Subcutaneous adipose tissue (tissue), 4 donors: ENCODE results near the gene RAD51B. TPM values are rescaled to one million over a fixed set of nuclear protein-coding genes. Genes with fewer than 3 reads are reported as not detected.

Experiments used
- total RNA-seq, 4 donors: library from RNA; depleted of rRNA; stranded (reverse); fragments of >200 nt; gene quantifications; one replicate each; pipeline ENCODE4 v1.1.0, GENCODE V29; 2016
- TF ChIP-seq, protein P1 (sequence below): fragments of 450-650 bp; IDR thresholded peaks from one replicate; pipeline ENCODE4 v1.5.1; 2016; ENCODE audit warnings: low read depth, mild to moderate bottlenecking, control low read depth, antibody characterized with exemption, moderate library complexity

Gene RAD51B
- total RNA-seq, 4 donors from 2014 or later, result 9.7 to 24.1 (median 16.7) TPM

GRCh38 chr14:68165274-68165843, 345.8 kb downstream of the RAD51B start:
- TF ChIP-seq, protein P1, sequence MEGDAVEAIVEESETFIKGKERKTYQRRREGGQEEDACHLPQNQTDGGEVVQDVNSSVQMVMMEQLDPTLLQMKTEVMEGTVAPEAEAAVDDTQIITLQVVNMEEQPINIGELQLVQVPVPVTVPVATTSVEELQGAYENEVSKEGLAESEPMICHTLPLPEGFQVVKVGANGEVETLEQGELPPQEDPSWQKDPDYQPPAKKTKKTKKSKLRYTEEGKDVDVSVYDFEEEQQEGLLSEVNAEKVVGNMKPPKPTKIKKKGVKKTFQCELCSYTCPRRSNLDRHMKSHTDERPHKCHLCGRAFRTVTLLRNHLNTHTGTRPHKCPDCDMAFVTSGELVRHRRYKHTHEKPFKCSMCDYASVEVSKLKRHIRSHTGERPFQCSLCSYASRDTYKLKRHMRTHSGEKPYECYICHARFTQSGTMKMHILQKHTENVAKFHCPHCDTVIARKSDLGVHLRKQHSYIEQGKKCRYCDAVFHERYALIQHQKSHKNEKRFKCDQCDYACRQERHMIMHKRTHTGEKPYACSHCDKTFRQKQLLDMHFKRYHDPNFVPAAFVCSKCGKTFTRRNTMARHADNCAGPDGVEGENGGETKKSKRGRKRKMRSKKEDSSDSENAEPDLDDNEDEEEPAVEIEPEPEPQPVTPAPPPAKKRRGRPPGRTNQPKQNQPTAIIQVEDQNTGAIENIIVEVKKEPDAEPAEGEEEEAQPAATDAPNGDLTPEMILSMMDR, result no peak

GRCh38 chr14:68166731-68167382, 347.3 kb downstream of the RAD51B start:
- TF ChIP-seq, protein P1, result no peak

DNA sequence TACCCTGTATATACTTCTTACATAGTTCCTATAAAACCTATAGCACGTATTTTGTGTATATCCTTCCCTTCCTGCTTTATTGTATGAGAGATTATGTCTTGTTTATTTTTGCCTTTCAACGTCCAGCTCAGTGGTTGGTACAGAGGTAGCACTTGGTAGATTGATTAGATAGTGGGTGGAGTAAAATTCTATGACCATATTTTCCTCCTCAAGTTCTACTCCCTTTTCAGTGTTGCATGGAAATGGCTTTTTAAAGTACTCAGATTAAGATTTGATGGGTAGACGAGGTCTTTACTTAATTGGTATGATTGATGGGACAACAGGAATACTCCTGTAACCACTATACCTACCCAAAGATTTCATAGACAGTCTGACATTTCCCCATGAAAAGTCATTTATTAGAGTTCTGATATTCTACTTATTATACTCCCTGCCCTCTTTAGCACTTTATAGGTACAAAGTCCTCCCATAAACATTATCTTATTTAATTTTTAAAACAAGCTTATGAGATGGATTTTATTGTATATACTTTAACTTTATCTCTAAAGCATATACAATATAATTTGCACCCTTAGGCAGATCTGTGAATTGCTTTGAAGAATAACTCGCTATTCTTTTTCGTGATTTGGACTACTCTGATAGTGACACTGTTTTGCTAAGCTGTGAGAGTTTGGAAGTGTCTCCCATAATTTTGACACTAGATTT, 348.0 kb downstream of the RAD51B start:
- TF ChIP-seq, protein P1, result no peak

GRCh38 chr14:68168460-68169109, 349.0 kb downstream of the RAD51B start:
- TF ChIP-seq, protein P1, result no peak

DNA sequence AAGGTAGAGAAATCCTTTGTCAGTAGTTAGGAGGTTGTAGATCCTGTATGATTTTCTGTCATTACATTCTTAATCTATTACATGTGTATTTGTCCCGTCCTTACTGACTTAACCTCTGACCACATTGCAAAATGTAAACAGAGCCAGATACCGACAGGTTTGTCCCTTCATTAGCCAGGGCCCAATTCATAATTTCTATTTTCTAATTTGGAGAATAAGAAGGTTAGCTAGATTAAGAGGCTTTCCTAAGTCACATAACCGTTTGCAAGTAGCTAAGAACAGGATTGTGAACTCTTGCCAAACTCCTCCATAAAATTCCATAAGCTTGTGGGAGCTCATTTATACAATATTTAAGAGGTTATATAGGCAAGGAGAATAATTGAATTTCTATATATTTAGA, 352.6 kb downstream of the RAD51B start:
- TF ChIP-seq, protein P1, result no peak

- TF ChIP-seq, protein P1, result no peak
These were observed 353.0 kb downstream of the RAD51B start for GRCh38 chr14:68172627-68173026.
